ENCODE data around the gene SLC36A1.
A peak's percentile ranks its signal among the peaks of the same experiment; 100 is the strongest.

The SLC36A1 gene

GRCh38 chr5:151448038-151448985, 909 bp downstream of the SLC36A1 start:
- H3K36me3 ChIP-seq (ENCODE audit: control insufficient read depth in 1 of 2, insufficient read depth in 2 of 2, low read depth in 1 of 2, low read length in 2 of 2), result peaks cover 0 to 4% of the 10 kb centered on the region in 2 experiments
- H3K27ac ChIP-seq (ENCODE audit: low read length, poor library complexity, severe bottlenecking), result no peak overlapping the region
- H3K27me3 ChIP-seq (ENCODE audit: control insufficient read depth in 1 of 2, insufficient read depth in 1 of 2, low read length in 2 of 2), result no peaks in the 10 kb centered on the region
- H2BK120ac ChIP-seq (ENCODE audit: low read depth, low read length), result no peak overlapping the region
- H2AK5ac ChIP-seq (ENCODE audit: low read length, severe bottlenecking), result no peak overlapping the region
- peak overlapping the region; percentile 58 for H4K8ac ChIP-seq (ENCODE audit: low read length)
- peak overlapping the region; percentile 90 for H3K9ac ChIP-seq (ENCODE audit: low read length)
- peak overlapping the region; percentile 81 to 98 for H3K4me3 ChIP-seq (ENCODE audit: insufficient read depth in 1 of 2, low read depth in 1 of 2, low read length in 2 of 2)
- peak overlapping the region in 1 of 2 experiments; percentile 86 for H3K23ac ChIP-seq (ENCODE audit: low read length in 2 of 2)
- peak overlapping the region in 1 of 2 experiments; percentile 97 for H3K14ac ChIP-seq (ENCODE audit: low read length in 2 of 2)
- H4K91ac ChIP-seq (ENCODE audit: low read length), result no peak overlapping the region
- H3K18ac ChIP-seq (ENCODE audit: low read depth in 1 of 2, low read length in 2 of 2), result peak overlapping the region in 1 of 2 experiments; percentile 97
- H2BK12ac ChIP-seq (ENCODE audit: low read length in 2 of 2), result peak overlapping the region in 1 of 2 experiments; percentile 90
- H2AFZ ChIP-seq (ENCODE audit: low read depth, low read length), result peak overlapping the region; percentile 94
- peak overlapping the region; percentile 94 for H3K4me2 ChIP-seq (ENCODE audit: low read length, poor library complexity, severe bottlenecking)
- DNase-seq, result peak; percentile 28
- H3K4ac ChIP-seq (ENCODE audit: low read depth in 1 of 2, low read length in 2 of 2), result peak overlapping the region in 1 of 2 experiments; percentile 68
- H3K9me3 ChIP-seq (ENCODE audit: control insufficient read depth, low read length), result no peaks in the 10 kb centered on the region
- 25% methylated on average over 23 of the region's 24 CpGs for WGBS
- peaks cover 20% of the 10 kb centered on the region for H3K79me1 ChIP-seq (replicated peaks; ENCODE audit: low read length, poor library complexity, severe bottlenecking)
- peaks cover 5% of the 10 kb centered on the region for H3K4me1 ChIP-seq (ENCODE audit: control insufficient read depth, insufficient read depth, low read depth, low read length)
- no peak overlapping the region for H2BK15ac ChIP-seq (ENCODE audit: low read depth, poor library complexity, severe bottlenecking)
- H2BK5ac ChIP-seq (ENCODE audit: low read depth, low read length, poor library complexity, severe bottlenecking), result no peak overlapping the region

GRCh38 chr5:151449297-151449696, 1.9 kb downstream of the SLC36A1 start:
- Histone ChIP-seq H2BK120ac (ENCODE audit: low read depth, low read length) (no peak overlapping the region), H3K4me3 (ENCODE audit: insufficient read depth in 1 of 2, low read depth in 1 of 2, low read length in 2 of 2) (peak overlapping the region in 1 of 2 experiments; percentile 98), H3K9ac (ENCODE audit: low read length) (peak overlapping the region; percentile 90), H2BK15ac (ENCODE audit: low read depth, poor library complexity, severe bottlenecking) (no peak overlapping the region), H4K91ac (ENCODE audit: low read length) (no peak overlapping the region), H3K9me3 (ENCODE audit: control insufficient read depth, low read length) (no peaks in the 10 kb centered on the region), H3K4ac (ENCODE audit: low read depth in 1 of 2, low read length in 2 of 2) (no peak overlapping the region), H2BK12ac (ENCODE audit: low read length in 2 of 2) (no peak overlapping the region), H4K8ac (ENCODE audit: low read length) (no peak overlapping the region), H2BK5ac (ENCODE audit: low read depth, low read length, poor library complexity, severe bottlenecking) (no peak overlapping the region), H3K4me1 (ENCODE audit: control insufficient read depth, insufficient read depth, low read depth, low read length) (peaks cover 5% of the 10 kb centered on the region), H3K23ac (ENCODE audit: low read length in 2 of 2) (no peak overlapping the region), H3K27me3 (ENCODE audit: control insufficient read depth in 1 of 2, insufficient read depth in 1 of 2, low read length in 2 of 2) (no peaks in the 10 kb centered on the region), H3K18ac (ENCODE audit: low read depth in 1 of 2, low read length in 2 of 2) (no peak overlapping the region), H3K14ac (ENCODE audit: low read length in 2 of 2) (no peak overlapping the region), H3K79me1 (replicated peaks; ENCODE audit: low read length, poor library complexity, severe bottlenecking) (peaks cover 22% of the 10 kb centered on the region), H3K27ac (ENCODE audit: low read length, poor library complexity, severe bottlenecking) (no peak overlapping the region), H2AK5ac (ENCODE audit: low read length, severe bottlenecking) (no peak overlapping the region), H3K4me2 (ENCODE audit: low read length, poor library complexity, severe bottlenecking) (no peak overlapping the region), H3K36me3 (ENCODE audit: control insufficient read depth in 1 of 2, insufficient read depth in 2 of 2, low read depth in 1 of 2, low read length in 2 of 2) (peaks cover 0 to 4% of the 10 kb centered on the region in 2 experiments), H2AFZ (ENCODE audit: low read depth, low read length) (no peak overlapping the region)
- WGBS, result 76% methylated on average over 7 of the region's 7 CpGs
- no peak for DNase-seq

- DNase-seq, result no peak
- H3K4me3 ChIP-seq (ENCODE audit: insufficient read depth in 1 of 2, low read depth in 1 of 2, low read length in 2 of 2), result no peak overlapping the region
- no peaks in the 10 kb centered on the region for H3K9me3 ChIP-seq (ENCODE audit: control insufficient read depth, low read length)
- no peak overlapping the region for H3K4me2 ChIP-seq (ENCODE audit: low read length, poor library complexity, severe bottlenecking)
- no peaks in the 10 kb centered on the region for H3K27me3 ChIP-seq (ENCODE audit: control insufficient read depth in 1 of 2, insufficient read depth in 1 of 2, low read length in 2 of 2)
- H2AK5ac ChIP-seq (ENCODE audit: low read length, severe bottlenecking), result no peak overlapping the region
- no peak overlapping the region for H2BK12ac ChIP-seq (ENCODE audit: low read length in 2 of 2)
- H3K23ac ChIP-seq (ENCODE audit: low read length in 2 of 2), result peak overlapping the region in 1 of 2 experiments; percentile 79
- peaks cover 5% of the 10 kb centered on the region for H3K4me1 ChIP-seq (ENCODE audit: control insufficient read depth, insufficient read depth, low read depth, low read length)
- no peak overlapping the region for H3K27ac ChIP-seq (ENCODE audit: low read length, poor library complexity, severe bottlenecking)
- H3K4ac ChIP-seq (ENCODE audit: low read depth in 1 of 2, low read length in 2 of 2), result no peak overlapping the region
- peaks cover 0 to 4% of the 10 kb centered on the region in 2 experiments for H3K36me3 ChIP-seq (ENCODE audit: control insufficient read depth in 1 of 2, insufficient read depth in 2 of 2, low read depth in 1 of 2, low read length in 2 of 2)
- H4K8ac ChIP-seq (ENCODE audit: low read length), result no peak overlapping the region
- peaks cover 24% of the 10 kb centered on the region for H3K79me1 ChIP-seq (replicated peaks; ENCODE audit: low read length, poor library complexity, severe bottlenecking)
- WGBS, result over 99% methylated on average over 5 of the region's 5 CpGs
- no peak overlapping the region for H3K9ac ChIP-seq (ENCODE audit: low read length)
- H4K91ac ChIP-seq (ENCODE audit: low read length), result no peak overlapping the region
- H2BK5ac ChIP-seq (ENCODE audit: low read depth, low read length, poor library complexity, severe bottlenecking), result no peak overlapping the region
- H2BK15ac ChIP-seq (ENCODE audit: low read depth, poor library complexity, severe bottlenecking), result no peak overlapping the region
- no peak overlapping the region for H2AFZ ChIP-seq (ENCODE audit: low read depth, low read length)
- no peak overlapping the region for H3K14ac ChIP-seq (ENCODE audit: low read length in 2 of 2)
- no peak overlapping the region for H2BK120ac ChIP-seq (ENCODE audit: low read depth, low read length)
- H3K18ac ChIP-seq (ENCODE audit: low read depth in 1 of 2, low read length in 2 of 2), result no peak overlapping the region
Observed at GRCh38 chr5:151449839-151450238, 2.4 kb downstream of the SLC36A1 start.

- Histone ChIP-seq H3K4me3 (ENCODE audit: insufficient read depth in 1 of 2, low read depth in 1 of 2, low read length in 2 of 2) (no peak overlapping the region), H2AK5ac (ENCODE audit: low read length, severe bottlenecking) (peak overlapping the region; percentile 10), H2AFZ (ENCODE audit: low read depth, low read length) (no peak overlapping the region), H2BK120ac (ENCODE audit: low read depth, low read length) (no peak overlapping the region), H2BK15ac (ENCODE audit: low read depth, poor library complexity, severe bottlenecking) (no peak overlapping the region), H4K91ac (ENCODE audit: low read length) (no peak overlapping the region), H3K36me3 (ENCODE audit: control insufficient read depth in 1 of 2, insufficient read depth in 2 of 2, low read depth in 1 of 2, low read length in 2 of 2) (peaks cover 0 to 4% of the 10 kb centered on the region in 2 experiments), H3K18ac (ENCODE audit: low read depth in 1 of 2, low read length in 2 of 2) (no peak overlapping the region), H2BK12ac (ENCODE audit: low read length in 2 of 2) (no peak overlapping the region), H3K4me1 (ENCODE audit: control insufficient read depth, insufficient read depth, low read depth, low read length) (peaks cover 5% of the 10 kb centered on the region), H3K23ac (ENCODE audit: low read length in 2 of 2) (no peak overlapping the region), H3K4me2 (ENCODE audit: low read length, poor library complexity, severe bottlenecking) (no peak overlapping the region), H2BK5ac (ENCODE audit: low read depth, low read length, poor library complexity, severe bottlenecking) (no peak overlapping the region), H3K27ac (ENCODE audit: low read length, poor library complexity, severe bottlenecking) (no peak overlapping the region), H3K9ac (ENCODE audit: low read length) (no peak overlapping the region), H3K27me3 (ENCODE audit: control insufficient read depth in 1 of 2, insufficient read depth in 1 of 2, low read length in 2 of 2) (no peaks in the 10 kb centered on the region), H3K4ac (ENCODE audit: low read depth in 1 of 2, low read length in 2 of 2) (no peak overlapping the region), H3K14ac (ENCODE audit: low read length in 2 of 2) (no peak overlapping the region), H3K79me1 (replicated peaks; ENCODE audit: low read length, poor library complexity, severe bottlenecking) (peaks cover 28% of the 10 kb centered on the region), H4K8ac (ENCODE audit: low read length) (no peak overlapping the region), H3K9me3 (ENCODE audit: control insufficient read depth, low read length) (no peaks in the 10 kb centered on the region)
- WGBS, result 94% methylated on average over 3 of the region's 3 CpGs
- no peak for DNase-seq
Observed at GRCh38 chr5:151450605-151451004, 3.2 kb downstream of the SLC36A1 start.
